HepG2 (cell line): ENCODE data around the gene CSTB. TPM values are rescaled to one million over a fixed set of nuclear protein-coding genes. Genes with fewer than 3 reads are reported as not detected.
"Not testable (repeated sequence)": the region's sequence is repeated elsewhere in the genome, so short reads cannot be mapped to it uniquely, and the experiment has no call there.

Source experiments
- ATAC-seq: fragments of 200-7000 bp; cut with Tn5 transposase; 3 replicates; pipeline ENCODE4 v1.9.1; 2020; ENCODE audit warnings: mild to moderate bottlenecking, moderate library complexity
- BruUV-seq: library from RNA; stranded (reverse); fragments of 400-500 nt; replicated peaks from 2 replicates; lab custom pipeline; 2021; lab: Mats Ljungman, UMichigan
- CTCF ChIA-PET: fragments of 300-600 bp; formaldehyde crosslinking; extraction: SDS; loops from one replicate; lab custom pipeline; 2021; ENCODE audit warnings: low total read pairs, inconsistent platforms, low intra/inter-chr PET ratio; lab: Yijun Ruan, JAX
- POLR2A ChIA-PET: fragments of 350-600 bp; sonication (Branson Sonifier 250); formaldehyde crosslinking; loops from one replicate; lab custom pipeline; 2020; ENCODE audit warnings: antibody characterized with exemption, inconsistent platforms; lab: Yijun Ruan, JAX
- DNase-seq: peaks from one replicate; pipeline ENCODE4 v3.0.0-alpha.2; 2015; ENCODE audit warnings: low spot score
- FAIRE-seq: peaks from 3 replicates; lab custom pipeline; 2011; peaks lifted over from hg19 to GRCh38; lab: Jason Lieb, UNC
- H2AFZ ChIP-seq: one replicate; pipeline ENCODE4 v1.6.1; 2011; ENCODE audit warnings: low read length, inconsistent platforms
- H3K27ac ChIP-seq: fragments of 300-600 bp; 3 replicates; pipeline ENCODE4 v1.8.0; 2011; ENCODE audit warnings: mixed run types, mild to moderate bottlenecking, mixed read lengths, low read length, inconsistent platforms; ENCODE audit not compliant: insufficient read depth; ENCODE audit errors: extremely low read length
- H3K27me3 ChIP-seq, 2 experiments: fragments of 200-600 bp in 1 of 2; 2 replicates in 1 of 2; 3 replicates in 1 of 2; pipeline versions ENCODE4 v1.6.0 to v1.8.0; 2011; ENCODE audit warnings: low read length in 2 of 2, mild to moderate bottlenecking in 2 of 2, moderate library complexity in 2 of 2, inconsistent platforms in 1 of 2; ENCODE audit not compliant: insufficient read depth in 2 of 2, control insufficient read depth in 1 of 2
- H3K36me3 ChIP-seq, 2 experiments: fragments of 200-600 bp in 1 of 2; replicated peaks in 1 of 2; 2 replicates in 1 of 2; 3 replicates in 1 of 2; pipeline versions ENCODE4 v1.5.1 to v1.8.0; 2011; ENCODE audit warnings: low read length in 2 of 2, inconsistent platforms in 1 of 2; ENCODE audit not compliant: insufficient read depth in 2 of 2, control insufficient read depth in 1 of 2
- H3K4me1 ChIP-seq: 2 replicates; pipeline ENCODE4 v1.5.1; 2012; ENCODE audit warnings: low read length, inconsistent platforms; ENCODE audit not compliant: insufficient read depth
- H3K4me2 ChIP-seq: 2 replicates; pipeline ENCODE4 v1.6.0; 2011; ENCODE audit warnings: low read depth, low read length, inconsistent platforms
- H3K4me3 ChIP-seq, 3 experiments: fragments of 200-600 bp in 1 of 3; sonication (generic), shearing (Covaris generic) in 1 of 3; replicated peaks in 1 of 3; 2 replicates each; pipeline ENCODE4 v1.5.1; 2011 to 2016; ENCODE audit warnings: low read length in 3 of 3, inconsistent platforms in 2 of 3, low read depth in 2 of 3, mild to moderate bottlenecking in 2 of 3, control low read depth in 1 of 3, mixed read lengths in 1 of 3; ENCODE audit not compliant: insufficient read depth in 1 of 3
- H3K79me2 ChIP-seq: one replicate; pipeline ENCODE4 v1.6.1; 2011; ENCODE audit warnings: low read length, inconsistent platforms; ENCODE audit not compliant: insufficient read depth
- H3K9ac ChIP-seq: 2 replicates; pipeline ENCODE4 v1.6.0; 2011; ENCODE audit warnings: mild to moderate bottlenecking, low read depth, low read length, inconsistent platforms; ENCODE audit not compliant: insufficient read depth
- H3K9me3 ChIP-seq: 2 replicates; pipeline ENCODE4 v1.5.1; 2012; ENCODE audit warnings: mild to moderate bottlenecking, low read length
- H4K20me1 ChIP-seq: 2 replicates; pipeline ENCODE4 v1.6.0; 2011; ENCODE audit warnings: inconsistent platforms, mild to moderate bottlenecking, low read length, moderate library complexity; ENCODE audit not compliant: insufficient read depth
- ARID4A ChIP-seq: sonication (generic); formaldehyde crosslinking; IDR thresholded peaks from 2 replicates; pipeline ENCODE4 v1.5.0; 2020; ENCODE audit warnings: mild to moderate bottlenecking, missing genetic modification reagents, borderline replicate concordance
- FOSL1 ChIP-seq: sonication (generic); formaldehyde crosslinking; IDR thresholded peaks from 2 replicates; pipeline ENCODE4 v1.9.0; 2021; ENCODE audit warnings: missing genetic modification reagents, borderline replicate concordance
- SCMH1 ChIP-seq: sonication (generic); formaldehyde crosslinking; IDR thresholded peaks from 2 replicates; pipeline ENCODE4 v1.9.0; 2021; ENCODE audit warnings: missing genetic modification reagents, mild to moderate bottlenecking, borderline replicate concordance
- SPEN ChIP-seq: sonication (generic); formaldehyde crosslinking; IDR thresholded peaks from 2 replicates; pipeline ENCODE4 v1.5.1; 2020; ENCODE audit warnings: low read depth, mild to moderate bottlenecking, missing genetic modification reagents
- ZNF3 ChIP-seq: IDR thresholded peaks from 2 replicates; pipeline ENCODE4 v1.7.0; 2017; ENCODE audit warnings: inconsistent platforms
- ZNF567 ChIP-seq: sonication (generic); formaldehyde crosslinking; IDR thresholded peaks from 2 replicates; pipeline ENCODE4 v1.8.1; 2023; ENCODE audit warnings: mild to moderate bottlenecking, missing genetic modification reagents, borderline replicate concordance
- WGBS: methylation state at CpG from one replicate; pipeline ENCODE4 v1.1.6; 2017; ENCODE audit warnings: low lambda C conversion rate; 5-methylcytosine and 5-hydroxymethylcytosine counted together
- in situ Hi-C: cut with HindIII; loops from 2 replicates; pipeline ENCODE4 v1.10.0; 2017; ENCODE audit warnings: low pct_unique_long_range_greater_than_20kb; ENCODE audit not compliant: extremely low pct_ligation_motif_present
- intact Hi-C: fragments of 100-400 bp; cut with micrococcal nuclease; formaldehyde crosslinking; loops from one replicate; pipeline ENCODE4 v1.10.0; 2022; ENCODE audit not compliant: unreplicated experiment
- polyA plus RNA-seq, 8 experiments: library from polyadenylated mRNA; depleted of rRNA in 3 of 8; stranded (reverse) in 7 of 8; unstranded in 1 of 8; fragments of >200 nt; fragmentation: Illumina TruSeq in 4 of 8; extraction: Trizol in 4 of 8; gene quantifications; 2 replicates each; pipeline versions ENCODE4 v1.2.1 to v1.2.3, GENCODE V29; 2011 to 2016; ENCODE audit warnings: low read depth in 4 of 8, missing spikeins in 1 of 8, mixed read lengths in 1 of 8; ENCODE audit not compliant: insufficient read depth in 1 of 8
- total RNA-seq, 5 experiments: library from RNA; depleted of rRNA; stranded (reverse); fragments of >200 nt; fragmentation: Illumina TruSeq; extraction: Trizol; gene quantifications; 2 replicates each; pipeline ENCODE4 v1.2.3, GENCODE V29; 2016; ENCODE audit warnings: low read depth in 1 of 5
- TF ChIP-seq, protein P1 (sequence below), 2 experiments: IDR thresholded peaks; 2 replicates each; pipeline ENCODE4 v1.6.1; 2011 to 2012; ENCODE audit warnings: low read length in 2 of 2, borderline replicate concordance in 1 of 2, low read depth in 1 of 2, mild to moderate bottlenecking in 1 of 2, moderate library complexity in 1 of 2

Gene CSTB
- total and polyA plus RNA-seq, 2 of the 13 experiments (the other 11 are each of a cell fraction or from before 2014, with no cell fraction given): 11.7 to 94.1 TPM

GRCh38 chr21:43824333-43825241 is 48.5 kb upstream of the CSTB start (continued):
- TF ChIP-seq ARID4A (CRISPR knock-in tag): no peak
- TF ChIP-seq SCMH1: no peak
- no peak for TF ChIP-seq SPEN
- TF ChIP-seq FOSL1 (CRISPR knock-in tag): no peak
- TF ChIP-seq, protein P1, sequence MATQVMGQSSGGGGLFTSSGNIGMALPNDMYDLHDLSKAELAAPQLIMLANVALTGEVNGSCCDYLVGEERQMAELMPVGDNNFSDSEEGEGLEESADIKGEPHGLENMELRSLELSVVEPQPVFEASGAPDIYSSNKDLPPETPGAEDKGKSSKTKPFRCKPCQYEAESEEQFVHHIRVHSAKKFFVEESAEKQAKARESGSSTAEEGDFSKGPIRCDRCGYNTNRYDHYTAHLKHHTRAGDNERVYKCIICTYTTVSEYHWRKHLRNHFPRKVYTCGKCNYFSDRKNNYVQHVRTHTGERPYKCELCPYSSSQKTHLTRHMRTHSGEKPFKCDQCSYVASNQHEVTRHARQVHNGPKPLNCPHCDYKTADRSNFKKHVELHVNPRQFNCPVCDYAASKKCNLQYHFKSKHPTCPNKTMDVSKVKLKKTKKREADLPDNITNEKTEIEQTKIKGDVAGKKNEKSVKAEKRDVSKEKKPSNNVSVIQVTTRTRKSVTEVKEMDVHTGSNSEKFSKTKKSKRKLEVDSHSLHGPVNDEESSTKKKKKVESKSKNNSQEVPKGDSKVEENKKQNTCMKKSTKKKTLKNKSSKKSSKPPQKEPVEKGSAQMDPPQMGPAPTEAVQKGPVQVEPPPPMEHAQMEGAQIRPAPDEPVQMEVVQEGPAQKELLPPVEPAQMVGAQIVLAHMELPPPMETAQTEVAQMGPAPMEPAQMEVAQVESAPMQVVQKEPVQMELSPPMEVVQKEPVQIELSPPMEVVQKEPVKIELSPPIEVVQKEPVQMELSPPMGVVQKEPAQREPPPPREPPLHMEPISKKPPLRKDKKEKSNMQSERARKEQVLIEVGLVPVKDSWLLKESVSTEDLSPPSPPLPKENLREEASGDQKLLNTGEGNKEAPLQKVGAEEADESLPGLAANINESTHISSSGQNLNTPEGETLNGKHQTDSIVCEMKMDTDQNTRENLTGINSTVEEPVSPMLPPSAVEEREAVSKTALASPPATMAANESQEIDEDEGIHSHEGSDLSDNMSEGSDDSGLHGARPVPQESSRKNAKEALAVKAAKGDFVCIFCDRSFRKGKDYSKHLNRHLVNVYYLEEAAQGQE (IDR thresholded peaks at IDR 0.05; ENCODE audit: borderline replicate concordance in 1 of 2, low read depth in 1 of 2, low read length in 2 of 2): no peak
- TF ChIP-seq ZNF567 (CRISPR knock-in tag): no peak
- no peak for TF ChIP-seq ZNF3 (CRISPR knock-in tag)

GRCh38 chr21:43822741-43823140 is 46.6 kb upstream of the CSTB start:
- POLR2A ChIA-PET, H3K9ac ChIP-seq, DNase-seq, FAIRE-seq, H3K9me3 ChIP-seq, ATAC-seq, BruUV-seq, H3K36me3 ChIP-seq, CTCF ChIA-PET, H2AFZ ChIP-seq, H3K4me3 ChIP-seq, in situ Hi-C loops, H3K27ac ChIP-seq, H3K4me2 ChIP-seq, H4K20me1 ChIP-seq, H3K79me2 ChIP-seq, intact Hi-C loops: not testable (repeated sequence)
- Histone ChIP-seq H3K27me3 (peaks cover 9 to 36% of the 10 kb centered on the region in 2 experiments), H3K4me1 (peaks cover 18% of the 10 kb centered on the region)
- WGBS: 55% methylated on average over 2 of the region's 5 CpGs
